ENCODE results near the gene MARS1.

MARS1 gene

DNA sequence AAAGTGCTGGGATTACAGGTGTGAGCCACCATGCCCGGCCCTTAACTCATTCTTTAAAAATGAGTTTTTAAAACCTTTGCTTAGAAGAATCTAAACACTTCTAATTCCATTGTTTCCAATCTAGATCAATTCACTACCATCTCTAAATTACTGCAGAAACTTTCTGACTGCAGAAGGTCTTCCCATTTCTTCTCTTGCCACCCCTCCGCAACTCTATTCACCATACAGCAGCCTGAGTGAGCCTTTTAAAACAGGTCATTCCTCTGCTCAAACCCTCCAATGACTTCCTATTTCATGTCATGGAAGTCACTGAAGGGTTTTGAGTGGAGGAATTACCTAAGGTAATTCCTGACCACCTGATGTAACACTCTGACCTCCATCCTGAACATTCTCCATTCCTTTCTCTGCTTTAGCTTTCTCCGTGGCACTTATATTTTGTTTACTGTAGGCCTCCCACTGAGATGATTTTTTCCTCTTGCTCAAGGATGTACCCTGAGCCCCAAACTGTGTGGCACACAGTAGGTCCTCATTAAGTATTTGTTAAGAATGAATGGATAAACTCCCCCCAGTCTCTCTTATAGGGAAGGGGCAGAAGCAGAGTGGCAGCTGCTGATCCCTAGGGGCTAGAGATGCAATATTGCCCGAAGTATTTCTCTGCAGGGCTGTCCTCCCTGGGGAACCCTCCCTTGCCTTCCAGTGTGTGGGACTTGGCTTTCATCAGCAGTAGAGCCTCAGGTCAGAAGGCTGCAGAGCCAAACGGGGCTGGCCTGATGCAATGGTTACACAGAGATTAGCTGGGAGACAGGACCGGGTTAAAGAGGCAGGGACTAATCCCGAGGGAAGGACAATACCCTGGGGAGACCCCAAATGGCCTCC lies 31.3 kb downstream of the MARS1 start:
- DNase-seq = no peak

DNA sequence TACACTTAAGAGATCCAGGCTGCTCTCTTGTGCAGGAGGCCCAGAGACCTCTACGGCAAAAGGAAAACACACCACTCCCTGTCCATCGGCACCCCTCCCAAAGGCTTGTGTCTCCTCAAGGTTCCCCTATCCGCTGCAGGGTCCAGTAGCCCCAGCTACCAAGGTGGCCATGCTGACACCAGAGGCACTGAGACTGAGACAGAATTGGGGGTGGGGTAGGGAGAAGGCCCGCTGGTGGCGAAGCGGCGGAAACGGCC lies 31.9 kb downstream of the MARS1 start:
- DNase-seq = no peak

DNA sequence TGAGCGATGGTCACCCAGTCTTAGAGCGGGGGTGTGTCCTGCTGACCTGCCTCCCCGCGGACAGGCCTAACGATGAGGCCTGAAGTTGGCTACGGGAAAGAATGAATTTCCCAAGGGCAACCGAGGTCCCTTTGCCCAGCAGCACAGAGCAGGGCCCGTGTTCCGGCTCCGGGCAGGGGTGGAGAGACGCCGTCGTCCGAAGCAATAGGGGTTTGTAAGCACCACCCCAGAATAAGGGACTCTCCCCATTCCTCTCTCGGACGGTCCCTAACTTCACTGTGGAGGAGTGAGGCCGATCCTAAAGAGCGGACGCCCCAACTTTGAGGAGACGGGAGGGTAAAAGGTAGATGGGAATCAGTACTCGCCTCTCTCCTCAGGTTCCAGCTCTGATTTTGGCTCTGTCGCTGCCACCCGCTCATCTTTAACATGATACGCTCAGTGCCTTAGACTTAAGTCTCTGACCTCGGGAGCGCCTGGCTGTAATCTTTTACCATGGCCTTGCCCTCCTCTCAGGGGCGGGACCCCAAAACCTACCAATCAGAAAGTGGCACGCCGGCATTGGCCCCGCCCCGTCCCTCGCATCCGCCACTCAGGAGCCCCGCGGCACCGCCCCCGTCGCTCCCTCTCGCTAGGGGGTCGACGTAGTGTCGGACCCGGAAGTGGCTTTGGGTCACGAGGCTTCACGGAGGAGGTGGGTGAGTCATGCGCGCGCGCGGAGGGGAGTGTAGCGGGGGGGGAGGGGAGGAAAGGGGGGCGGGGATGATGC lies 32.4 kb downstream of the MARS1 start, which contains the start of gene DDIT3:
Gene DDIT3, minus strand, starts transcription at position 462 of the 766 bp plus-strand sequence. CDS start 3,108 bp downstream, outside the sequence.
- peak; percentile 94 to 95 for DNase-seq

- no peak for DNase-seq
Measured at GRCh38 chr12:57521525-57522010, 33.7 kb downstream of the MARS1 start.

GRCh38 chr12:57522011-57522886 lies 34.4 kb downstream of the MARS1 start, which contains the start of gene MBD6:
Gene MBD6, plus strand, starts transcription at chr12:57522824. Its CDS starts 1,480 bp downstream, at chr12:57524304.
- peak; percentile 74 to 83 for DNase-seq

- peak; percentile 57 to 66 for DNase-seq
Measured at GRCh38 chr12:57522887-57523705, 35.2 kb downstream of the MARS1 start.

- DNase-seq = no peak
Measured at GRCh38 chr12:57523706-57524614, 36.1 kb downstream of the MARS1 start.

GRCh38 chr12:57524814-57525614 lies 37.1 kb downstream of the MARS1 start:
- no peak for DNase-seq

DNA sequence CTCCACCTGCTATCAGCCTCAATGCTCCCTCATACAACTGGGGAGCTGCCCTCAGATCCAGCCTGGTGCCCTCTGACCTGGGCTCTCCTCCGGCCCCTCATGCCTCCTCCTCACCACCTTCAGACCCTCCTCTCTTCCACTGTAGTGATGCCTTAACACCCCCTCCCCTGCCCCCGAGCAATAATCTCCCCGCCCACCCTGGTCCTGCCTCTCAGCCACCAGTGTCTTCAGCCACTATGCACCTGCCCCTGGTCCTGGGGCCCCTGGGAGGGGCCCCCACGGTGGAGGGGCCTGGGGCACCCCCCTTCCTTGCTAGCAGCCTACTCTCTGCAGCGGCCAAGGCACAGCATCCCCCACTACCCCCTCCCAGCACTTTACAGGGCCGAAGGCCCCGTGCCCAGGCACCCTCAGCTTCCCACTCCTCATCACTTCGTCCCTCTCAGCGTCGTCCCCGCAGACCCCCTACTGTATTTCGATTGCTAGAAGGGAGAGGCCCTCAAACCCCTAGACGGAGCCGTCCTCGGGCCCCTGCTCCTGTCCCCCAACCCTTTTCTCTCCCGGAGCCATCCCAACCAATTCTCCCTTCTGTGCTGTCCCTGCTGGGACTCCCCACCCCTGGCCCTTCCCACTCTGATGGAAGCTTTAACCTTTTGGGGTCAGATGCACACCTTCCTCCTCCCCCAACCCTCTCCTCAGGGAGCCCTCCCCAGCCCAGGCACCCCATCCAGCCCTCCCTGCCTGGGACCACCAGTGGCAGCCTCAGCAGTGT lies 37.9 kb downstream of the MARS1 start:
- DNase-seq = no peak

- no peak for DNase-seq
Measured at GRCh38 chr12:57526477-57527126, 38.7 kb downstream of the MARS1 start.

DNA sequence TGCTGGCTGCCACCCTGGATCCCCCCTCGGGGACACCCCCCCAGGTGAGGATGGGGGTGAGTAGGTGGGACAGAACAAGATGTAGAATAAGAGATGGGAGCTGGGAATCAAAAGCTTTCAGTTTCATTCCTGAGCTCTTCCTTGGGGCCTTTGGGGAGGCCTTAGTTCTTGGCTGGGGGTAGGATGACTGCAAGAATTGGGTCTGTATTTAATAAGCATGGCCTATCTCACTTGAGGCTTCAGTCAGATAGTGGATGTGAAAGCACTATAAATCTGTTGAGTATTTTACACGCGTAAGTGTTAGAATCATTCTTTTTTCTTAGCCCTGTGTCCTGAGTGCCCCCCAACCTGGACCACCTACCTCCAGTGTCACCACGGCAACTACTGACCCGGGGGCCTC lies 39.3 kb downstream of the MARS1 start:
- no peak for DNase-seq

DNA sequence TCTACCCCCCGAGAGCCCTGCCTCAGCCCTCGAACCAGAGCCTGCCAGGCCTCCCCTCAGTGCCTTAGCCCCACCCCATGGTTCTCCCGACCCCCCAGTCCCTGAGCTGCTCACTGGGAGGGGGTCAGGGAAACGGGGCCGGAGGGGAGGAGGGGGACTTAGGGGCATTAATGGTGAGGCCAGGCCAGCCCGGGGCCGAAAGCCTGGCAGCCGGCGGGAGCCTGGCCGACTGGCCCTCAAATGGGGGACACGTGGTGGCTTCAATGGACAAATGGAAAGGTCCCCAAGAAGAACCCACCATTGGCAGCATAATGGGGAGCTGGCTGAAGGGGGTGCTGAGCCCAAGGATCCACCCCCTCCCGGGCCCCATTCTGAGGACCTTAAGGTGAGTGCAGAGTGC lies 40.3 kb downstream of the MARS1 start:
- no peak for DNase-seq

- no peak for DNase-seq
Measured at GRCh38 chr12:57528831-57529555, 41.1 kb downstream of the MARS1 start.

DNA sequence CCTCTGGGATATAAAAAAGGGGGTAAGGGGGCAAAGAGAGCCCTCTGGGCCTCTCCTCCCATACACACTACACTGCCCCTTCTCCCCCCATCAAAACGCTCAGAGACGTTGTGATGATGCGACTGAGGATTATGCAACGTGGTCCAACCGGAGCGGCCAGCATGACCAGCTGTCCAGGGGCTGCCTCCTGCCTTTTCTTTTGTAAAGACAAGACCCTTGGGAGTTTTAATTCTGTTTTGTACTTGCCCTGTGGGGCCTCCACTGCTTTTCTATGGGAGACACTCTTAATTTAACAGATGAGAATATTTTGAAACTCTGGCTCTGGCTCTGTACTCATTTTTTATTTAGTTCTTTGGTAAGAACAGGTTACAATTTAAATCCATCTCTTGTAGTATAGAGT lies 42.0 kb downstream of the MARS1 start:
- DNase-seq = no peak

DNA sequence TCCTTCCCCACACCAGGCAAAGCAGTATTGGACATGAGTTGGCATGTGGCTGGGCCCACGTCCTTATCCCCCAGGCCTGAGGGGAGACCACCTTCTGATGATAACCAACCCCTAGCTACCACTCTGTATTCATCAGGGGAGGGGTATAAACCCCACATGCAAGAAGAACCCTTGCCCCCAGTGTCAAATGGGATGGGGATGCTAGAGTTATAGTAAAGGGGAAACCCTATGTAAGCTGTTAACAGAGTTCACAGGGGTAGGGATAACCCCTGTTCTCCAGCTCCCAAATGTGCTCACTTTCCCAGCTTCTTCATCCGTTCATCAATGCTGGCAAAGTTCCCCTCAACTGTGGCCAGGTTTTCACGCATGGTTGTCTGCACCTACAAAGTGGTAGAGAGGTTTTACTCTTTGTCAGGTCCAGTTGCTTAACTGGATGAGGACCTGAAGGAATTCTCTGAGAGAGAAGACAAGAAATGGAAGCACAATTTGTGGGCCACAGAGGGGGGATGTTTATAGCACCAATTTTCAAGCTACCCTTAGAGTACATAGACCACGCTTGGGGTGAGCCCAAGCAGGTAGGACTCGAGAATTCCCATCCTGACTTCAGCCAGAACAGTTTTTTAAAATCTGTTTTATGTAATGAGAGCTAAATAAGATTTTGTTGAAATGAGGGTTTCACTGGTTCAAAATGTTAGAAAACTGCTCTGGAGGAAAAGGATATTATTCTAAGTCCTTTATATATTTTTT lies 42.7 kb downstream of the MARS1 start:
- no peak for DNase-seq

DNA sequence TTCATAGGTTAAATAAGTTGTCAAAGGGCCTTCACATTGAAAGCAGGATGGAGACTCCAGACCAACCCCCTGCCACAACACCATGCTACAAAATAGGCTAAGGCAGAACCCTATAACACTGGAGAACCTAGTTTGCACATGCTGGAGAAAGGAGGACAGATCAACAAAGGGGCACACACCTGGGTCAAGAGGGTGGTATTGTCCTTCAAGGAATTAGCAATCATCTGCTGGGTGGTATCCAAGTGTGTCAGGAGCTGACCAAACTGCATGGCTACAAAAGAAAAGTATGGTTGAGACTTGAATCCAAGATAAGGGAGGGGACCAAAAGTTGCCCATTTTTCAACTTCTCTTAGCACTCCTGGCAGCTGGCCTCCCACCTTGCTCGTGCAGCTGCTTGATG lies 44.0 kb downstream of the MARS1 start:
- no peak for DNase-seq

- DNase-seq = no peak
Measured at GRCh38 chr12:57533108-57533507, 45.2 kb downstream of the MARS1 start.

Measured in AML-193 (cell line).